Neural cell (in vitro differentiated cells): Measurements from ENCODE around the gene CDC45.

Experiments used
- CTCF ChIP-seq: fragments of 450-650 bp; IDR thresholded peaks from 2 replicates; pipeline ENCODE4 v1.5.1; 2014; ENCODE audit warnings: antibody characterized with exemption, mild to moderate bottlenecking, moderate library complexity; ENCODE audit not compliant: poor library complexity, severe bottlenecking
- EP300 ChIP-seq: fragments of 450-650 bp; conservative IDR thresholded peaks from 2 replicates; pipeline ENCODE4 v1.6.1; 2014; ENCODE audit warnings: antibody characterized with exemption, mild to moderate bottlenecking, moderate library complexity; ENCODE audit not compliant: poor library complexity, severe bottlenecking
- POLR2AphosphoS5 ChIP-seq: IDR thresholded peaks from 2 replicates; pipeline ENCODE4 v1.6.1; 2012

GRCh38 chr22:19434401-19434800 lies 45.3 kb upstream of the CDC45 start:
- TF ChIP-seq POLR2AphosphoS5 (no peak), CTCF (no peak), EP300 (no peak)
